GM04503 (cell line): ENCODE data around the gene IRX4.
"Not testable (repeated sequence)": the region's sequence is repeated elsewhere in the genome, so short reads cannot be mapped to it uniquely, and the experiment has no call there.

Experiments
- DNase-seq: peaks from one replicate; pipeline ENCODE4 v3.0.0-alpha.2; 2012; ENCODE audit warnings: low read depth

IRX4 gene

GRCh38 chr5:1856596-1857255, 26.0 kb downstream of the IRX4 start:
- DNase-seq = no peak

GRCh38 chr5:1855596-1855995, 27.1 kb downstream of the IRX4 start:
- no peak for DNase-seq

GRCh38 chr5:1855075-1855474, 27.6 kb downstream of the IRX4 start:
- DNase-seq = no peak

GRCh38 chr5:1853531-1853930, 29.2 kb downstream of the IRX4 start:
- DNase-seq = no peak

GRCh38 chr5:1852324-1852947, 30.3 kb downstream of the IRX4 start:
- no peak for DNase-seq

- no peak for DNase-seq
Measured at GRCh38 chr5:1851290-1851934, 31.3 kb downstream of the IRX4 start.

GRCh38 chr5:1850324-1851154, 32.2 kb downstream of the IRX4 start:
- no peak for DNase-seq

GRCh38 chr5:1847611-1848010, 35.1 kb downstream of the IRX4 start:
- no peak for DNase-seq

- DNase-seq = no peak
Measured at GRCh38 chr5:1847056-1847455, 35.7 kb downstream of the IRX4 start.

GRCh38 chr5:1846583-1846982, 36.1 kb downstream of the IRX4 start:
- no peak for DNase-seq

- no peak for DNase-seq
Measured at GRCh38 chr5:1845696-1846095, 37.0 kb downstream of the IRX4 start.

GRCh38 chr5:1844708-1845436, 37.9 kb downstream of the IRX4 start:
- no peak for DNase-seq

- not testable (repeated sequence) for DNase-seq
Measured at GRCh38 chr5:1843761-1844160, 39.0 kb downstream of the IRX4 start.

GRCh38 chr5:1842004-1842819, 40.5 kb downstream of the IRX4 start:
- no peak for DNase-seq

GRCh38 chr5:1840741-1841521, 41.8 kb downstream of the IRX4 start:
- DNase-seq = no peak

GRCh38 chr5:1840071-1840547, 42.6 kb downstream of the IRX4 start:
- no peak for DNase-seq

- DNase-seq = no peak
Measured at GRCh38 chr5:1838013-1838412, 44.7 kb downstream of the IRX4 start.

- no peak for DNase-seq
Measured at GRCh38 chr5:1836891-1837880, 45.5 kb downstream of the IRX4 start.
